ENCODE measurements around the gene TIMM23. TPM values are rescaled to one million over a fixed set of nuclear protein-coding genes. Genes with fewer than 3 reads are reported as not detected.

Gene TIMM23
- total RNA-seq, 1 experiment from 2014 or later = 142 TPM

DNA sequence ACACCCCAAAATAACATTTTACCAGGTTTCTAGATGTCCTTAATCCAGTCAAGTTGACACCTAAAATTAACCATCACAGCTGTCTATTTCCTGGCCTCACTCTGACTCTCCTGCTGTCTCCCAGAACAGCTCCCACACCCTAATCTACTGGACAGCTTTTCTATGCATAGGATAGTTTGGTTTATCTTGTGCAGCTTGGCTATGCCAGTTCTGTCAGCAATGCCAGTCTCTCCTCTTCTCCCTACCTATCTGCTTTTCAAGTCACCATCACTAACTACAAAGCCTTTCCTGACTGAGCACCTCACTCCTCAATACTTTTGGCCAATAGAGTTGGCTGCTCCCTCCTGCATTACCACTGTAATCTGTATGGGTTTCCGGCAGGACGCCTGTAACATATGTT is 53.1 kb downstream of the TIMM23 start:
- peaks cover 40% of the 10 kb centered on the region for H3K36me3 Mint-ChIP-seq (ENCODE audit: insufficient read depth, unreplicated experiment)
- H3K4me3 Mint-ChIP-seq (ENCODE audit: unreplicated experiment) = no peak overlapping the region
- no TSS peak for BruUV-seq (replicated peaks)
- peaks cover 42% of the 10 kb centered on the region for H3K4me1 Mint-ChIP-seq (ENCODE audit: low read depth, unreplicated experiment)
- no peak for DNase-seq
- Histone ChIP-seq H3K4me3 (ENCODE audit: low read depth, low read length) (no peak overlapping the region), H3K9me3 (no peaks in the 10 kb centered on the region), H3K36me3 (ENCODE audit: control insufficient read depth, insufficient read depth, low read length) (0 out of 2 replicates have a peak, but pooled peaks cover 3% of the 10 kb centered on the region), H3K27me3 (replicated peaks; ENCODE audit: control insufficient read depth, insufficient read depth, low read length) (no peaks in the 10 kb centered on the region), H3K4me1 (peaks cover 31% of the 10 kb centered on the region)
- H3K27me3 Mint-ChIP-seq (ENCODE audit: insufficient read depth, unreplicated experiment) = no peaks in the 10 kb centered on the region
- ChIA-PET POLR2A (no interaction called here), CTCF (no interaction called here)
- H3K9me3 Mint-ChIP-seq (ENCODE audit: unreplicated experiment) = no peaks in the 10 kb centered on the region
- no peak overlapping the region for H3K27ac Mint-ChIP-seq (ENCODE audit: unreplicated experiment)
- intact Hi-C loops (cut with micrococcal nuclease; ENCODE audit: unreplicated experiment) = no loop called here
- TF ChIP-seq, protein P1, sequence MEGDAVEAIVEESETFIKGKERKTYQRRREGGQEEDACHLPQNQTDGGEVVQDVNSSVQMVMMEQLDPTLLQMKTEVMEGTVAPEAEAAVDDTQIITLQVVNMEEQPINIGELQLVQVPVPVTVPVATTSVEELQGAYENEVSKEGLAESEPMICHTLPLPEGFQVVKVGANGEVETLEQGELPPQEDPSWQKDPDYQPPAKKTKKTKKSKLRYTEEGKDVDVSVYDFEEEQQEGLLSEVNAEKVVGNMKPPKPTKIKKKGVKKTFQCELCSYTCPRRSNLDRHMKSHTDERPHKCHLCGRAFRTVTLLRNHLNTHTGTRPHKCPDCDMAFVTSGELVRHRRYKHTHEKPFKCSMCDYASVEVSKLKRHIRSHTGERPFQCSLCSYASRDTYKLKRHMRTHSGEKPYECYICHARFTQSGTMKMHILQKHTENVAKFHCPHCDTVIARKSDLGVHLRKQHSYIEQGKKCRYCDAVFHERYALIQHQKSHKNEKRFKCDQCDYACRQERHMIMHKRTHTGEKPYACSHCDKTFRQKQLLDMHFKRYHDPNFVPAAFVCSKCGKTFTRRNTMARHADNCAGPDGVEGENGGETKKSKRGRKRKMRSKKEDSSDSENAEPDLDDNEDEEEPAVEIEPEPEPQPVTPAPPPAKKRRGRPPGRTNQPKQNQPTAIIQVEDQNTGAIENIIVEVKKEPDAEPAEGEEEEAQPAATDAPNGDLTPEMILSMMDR (IDR thresholded peaks at IDR 0.05; ENCODE audit: insufficient read depth in 1 of 2, low read depth in 1 of 2, low read length in 1 of 2, severe bottlenecking in 1 of 2, unreplicated experiment in 1 of 2) = no peak

DNA sequence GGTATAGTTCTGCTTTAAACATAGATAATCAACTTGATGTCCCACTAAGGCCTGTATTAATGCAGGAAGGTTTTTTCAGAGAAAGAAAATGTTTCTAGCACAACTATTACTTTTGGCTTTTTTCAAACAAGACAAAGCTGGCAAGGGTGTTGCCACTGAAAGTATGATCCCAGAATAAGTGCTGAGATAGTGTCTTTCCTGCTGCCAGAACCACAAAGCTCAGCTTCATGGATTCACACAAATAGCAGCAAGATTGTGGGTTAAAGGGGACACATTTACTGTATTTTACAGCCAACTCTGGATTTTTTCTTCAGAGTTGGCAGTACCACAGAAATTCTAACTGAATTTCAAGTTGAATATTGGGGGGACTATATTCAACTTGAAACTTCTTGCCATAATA is 53.8 kb downstream of the TIMM23 start:
- ChIA-PET CTCF (no interaction called here), POLR2A (no interaction called here)
- no TSS peak for BruUV-seq (replicated peaks)
- Histone ChIP-seq H3K27me3 (replicated peaks; ENCODE audit: control insufficient read depth, insufficient read depth, low read length) (no peaks in the 10 kb centered on the region), H3K36me3 (ENCODE audit: control insufficient read depth, insufficient read depth, low read length) (0 out of 2 replicates have a peak, but pooled peaks cover 3% of the 10 kb centered on the region), H3K9me3 (no peaks in the 10 kb centered on the region), H3K4me3 (ENCODE audit: low read depth, low read length) (no peak overlapping the region), H3K4me1 (peaks cover 28% of the 10 kb centered on the region)
- TF ChIP-seq, protein P1 (IDR thresholded peaks at IDR 0.05; ENCODE audit: insufficient read depth in 1 of 2, low read depth in 1 of 2, low read length in 1 of 2, severe bottlenecking in 1 of 2, unreplicated experiment in 1 of 2) = no peak
- Mint-ChIP-seq H3K36me3 (ENCODE audit: insufficient read depth, unreplicated experiment) (peaks cover 45% of the 10 kb centered on the region), H3K4me3 (ENCODE audit: unreplicated experiment) (no peak overlapping the region), H3K9me3 (ENCODE audit: unreplicated experiment) (no peaks in the 10 kb centered on the region), H3K27me3 (ENCODE audit: insufficient read depth, unreplicated experiment) (no peaks in the 10 kb centered on the region), H3K4me1 (ENCODE audit: low read depth, unreplicated experiment) (peaks cover 47% of the 10 kb centered on the region), H3K27ac (ENCODE audit: unreplicated experiment) (no peak overlapping the region)
- no peak for DNase-seq
- intact Hi-C loops (cut with micrococcal nuclease; ENCODE audit: unreplicated experiment) = no loop called here

DNA sequence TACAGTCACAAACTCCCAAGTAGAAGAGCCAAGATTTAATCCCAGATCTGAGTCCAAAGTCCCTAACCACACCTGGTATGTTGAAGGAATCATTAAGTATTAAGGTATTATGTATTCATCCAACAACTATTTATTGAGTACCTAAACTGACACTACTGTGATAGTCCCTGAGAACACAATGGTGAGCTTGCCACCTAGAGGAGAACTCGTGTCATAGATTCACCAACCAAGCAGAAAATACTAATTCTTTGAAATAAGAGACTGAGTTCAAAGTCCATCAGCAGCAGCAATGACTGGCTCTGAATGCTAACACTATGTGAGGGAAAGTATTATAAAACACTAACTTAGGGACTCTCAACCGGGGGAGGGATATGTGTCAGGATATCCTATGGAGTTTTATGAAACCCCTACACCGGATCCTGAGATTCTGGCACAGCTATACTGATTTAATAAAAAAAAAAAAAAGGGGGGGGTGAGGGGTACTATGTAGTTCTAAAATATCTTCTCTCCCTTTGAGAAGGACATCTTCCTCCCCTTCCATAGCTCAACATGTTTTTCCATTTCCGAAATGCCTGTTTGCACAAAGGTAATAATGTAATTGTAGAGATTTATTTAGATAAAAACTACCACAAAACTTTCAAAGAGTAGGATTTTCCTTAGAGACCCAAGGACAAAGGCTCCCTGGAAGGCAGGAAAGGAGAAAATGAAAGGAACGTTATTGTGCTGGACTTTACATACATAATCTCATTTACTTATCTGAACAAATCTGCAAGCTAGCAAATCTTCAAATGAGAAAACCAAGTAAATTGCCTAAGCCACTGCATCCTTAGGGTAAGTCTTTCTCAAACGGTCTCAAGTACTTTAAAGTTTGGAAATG is 56.5 kb downstream of the TIMM23 start:
- H3K27me3 ChIP-seq (replicated peaks; ENCODE audit: control insufficient read depth, insufficient read depth, low read length) = no peaks in the 10 kb centered on the region
- no peaks in the 10 kb centered on the region for H3K9me3 ChIP-seq
- CTCF ChIA-PET = interaction anchor here (0.6 to 0.9 kb wide), 4 partner anchors 9 to 41 kb away, joined by 3 to 7 read pairs (median 3); no protein-coding TSS in a partner anchor
- POLR2A ChIA-PET = interaction anchor here (0.5 to 0.7 kb wide), 3 partner anchors 56 to 63 kb away, joined by 3 to 5 read pairs (median 3); no protein-coding TSS in a partner anchor
- H3K4me1 ChIP-seq = peaks cover 52% of the 10 kb centered on the region
- H3K36me3 ChIP-seq (ENCODE audit: control insufficient read depth, insufficient read depth, low read length) = 0 out of 2 replicates have a peak, but pooled peaks cover 3% of the 10 kb centered on the region
- TF ChIP-seq, protein P1 (IDR thresholded peaks at IDR 0.05; ENCODE audit: insufficient read depth in 1 of 2, low read depth in 1 of 2, low read length in 1 of 2, severe bottlenecking in 1 of 2, unreplicated experiment in 1 of 2) = peak; percentile 73 to 86
- H3K4me1 Mint-ChIP-seq (ENCODE audit: low read depth, unreplicated experiment) = peaks cover 53% of the 10 kb centered on the region
- H3K27ac Mint-ChIP-seq (ENCODE audit: unreplicated experiment) = peak overlapping the region; percentile 98
- no TSS peak for BruUV-seq (replicated peaks)
- DNase-seq = peak; percentile 80 to 84
- peak overlapping the region; percentile 100 for H3K4me3 Mint-ChIP-seq (ENCODE audit: unreplicated experiment)
- H3K4me3 ChIP-seq (ENCODE audit: low read depth, low read length) = peak overlapping the region; percentile 95
- no peaks in the 10 kb centered on the region for H3K27me3 Mint-ChIP-seq (ENCODE audit: insufficient read depth, unreplicated experiment)
- peaks cover 30% of the 10 kb centered on the region for H3K36me3 Mint-ChIP-seq (ENCODE audit: insufficient read depth, unreplicated experiment)
- intact Hi-C loops (cut with micrococcal nuclease; ENCODE audit: unreplicated experiment) = no loop called here
- no peaks in the 10 kb centered on the region for H3K9me3 Mint-ChIP-seq (ENCODE audit: unreplicated experiment)
